K562 (cell line): ENCODE data around the gene KRT222. TPM values are rescaled to one million over a fixed set of nuclear protein-coding genes. Genes with fewer than 3 reads are reported as not detected.

ENCODE experiments used
- BRCA1 ChIP-seq, 2 experiments: fragments of 450-650 bp in 1 of 2; sonication (generic) in 1 of 2; formaldehyde crosslinking in 1 of 2; IDR thresholded peaks; 2 replicates each; pipeline versions ENCODE4 v1.5.0 to v1.6.1; 2017 to 2020; ENCODE audit warnings: mild to moderate bottlenecking in 1 of 2, missing genetic modification reagents in 1 of 2
- CBFB ChIP-seq: sonication (generic); formaldehyde crosslinking; IDR thresholded peaks from 2 replicates; pipeline ENCODE4 v1.4.0; 2020; ENCODE audit warnings: mild to moderate bottlenecking, missing genetic modification reagents
- COPS2 ChIP-seq: fragments of 450-650 bp; conservative IDR thresholded peaks from 2 replicates; pipeline ENCODE4 v1.6.1; 2016; ENCODE audit warnings: mild to moderate bottlenecking, moderate library complexity
- FOXM1 ChIP-seq, 2 experiments: fragments of 450-650 bp in 1 of 2; sonication (generic) in 1 of 2; formaldehyde crosslinking in 1 of 2; IDR thresholded peaks; 2 replicates each; pipeline versions ENCODE4 v1.6.1 to v1.9.0; 2017 to 2022; ENCODE audit warnings: low read depth in 2 of 2, mild to moderate bottlenecking in 2 of 2, missing genetic modification reagents in 1 of 2, moderate library complexity in 1 of 2
- KAT7 ChIP-seq: sonication (generic); formaldehyde crosslinking; IDR thresholded peaks from 2 replicates; pipeline ENCODE4 v1.8.0; 2022; ENCODE audit warnings: missing genetic modification reagents, mild to moderate bottlenecking, borderline replicate concordance
- NR2C1 ChIP-seq, 2 experiments: fragments of 450-650 bp; IDR thresholded peaks; 2 replicates each; pipeline ENCODE4 v1.6.1; 2017; ENCODE audit warnings: mild to moderate bottlenecking in 2 of 2, antibody characterized with exemption in 1 of 2, inconsistent platforms in 1 of 2, missing compliant biosample characterization in 1 of 2, missing genetic modification characterization in 1 of 2
- NR4A1 ChIP-seq, 2 experiments: fragments of 250-450 bp in 1 of 2; fragments of 450-650 bp in 1 of 2; sonication (Bioruptor Pico) in 1 of 2; IDR thresholded peaks; 2 replicates each; pipeline versions ENCODE4 v1.4.0 to v1.6.1; 2016 to 2020; ENCODE audit warnings: mild to moderate bottlenecking in 2 of 2, missing compliant biosample characterization in 1 of 2, missing genetic modification characterization in 1 of 2, moderate library complexity in 1 of 2
- PCBP1 ChIP-seq: fragments of 200-400 bp; formaldehyde crosslinking; IDR thresholded peaks from 2 replicates; pipeline ENCODE4 v1.6.1; 2018; ENCODE audit warnings: mild to moderate bottlenecking, low read depth, low read length; ENCODE audit not compliant: poor library complexity, severe bottlenecking
- PHF8 ChIP-seq: fragments of 200-600 bp; sonication (generic); IDR thresholded peaks from 2 replicates; pipeline ENCODE4 v1.6.1; 2012; ENCODE audit warnings: mixed run types, mild to moderate bottlenecking, inconsistent platforms, low read length, moderate library complexity, borderline replicate concordance
- PRMT5 ChIP-seq: sonication (generic); formaldehyde crosslinking; IDR thresholded peaks from 2 replicates; pipeline ENCODE4 v1.5.0; 2020; ENCODE audit warnings: missing genetic modification reagents
- RERE ChIP-seq: sonication (generic); formaldehyde crosslinking; IDR thresholded peaks from 2 replicates; pipeline ENCODE4 v1.8.0; 2023; ENCODE audit warnings: missing genetic modification reagents, mild to moderate bottlenecking, borderline replicate concordance
- SIN3B ChIP-seq: fragments of 450-650 bp; IDR thresholded peaks from 2 replicates; pipeline ENCODE4 v1.6.1; 2017; ENCODE audit warnings: low read depth, mild to moderate bottlenecking, moderate library complexity
- SPI1 ChIP-seq: IDR thresholded peaks from 2 replicates; pipeline ENCODE4 v1.6.1; 2011; ENCODE audit warnings: low read depth, low read length, control low read depth, borderline replicate concordance
- SUPT5H ChIP-seq: fragments of 450-650 bp; IDR thresholded peaks from 2 replicates; pipeline ENCODE4 v1.6.1; 2016
- TAF1 ChIP-seq: IDR thresholded peaks from 2 replicates; pipeline ENCODE4 v1.6.1; 2011; ENCODE audit warnings: mild to moderate bottlenecking, low read length, moderate library complexity; ENCODE audit not compliant: insufficient read depth, control insufficient read depth, severe bottlenecking; ENCODE audit errors: extremely low read depth
- TBP ChIP-seq: optimal IDR thresholded peaks from 2 replicates; pipeline ENCODE3; 2011; ENCODE audit warnings: low read depth, low read length, improper control_type of control experiment
- ZBTB26 ChIP-seq: fragments of 450-650 bp; formaldehyde crosslinking; IDR thresholded peaks from 2 replicates; pipeline ENCODE4 v1.4.0; 2022; ENCODE audit warnings: missing genetic modification characterization
- ZNF12 ChIP-seq: sonication (generic); formaldehyde crosslinking; IDR thresholded peaks from 2 replicates; pipeline ENCODE4 v1.4.0; 2020; ENCODE audit warnings: mild to moderate bottlenecking, missing genetic modification reagents
- polyA plus RNA-seq, 8 experiments: library from polyadenylated mRNA; depleted of rRNA in 4 of 8; stranded (reverse) in 5 of 8; unstranded in 3 of 8; fragments of >200 nt; fragmentation: Nextera tagmentation in 2 of 8; fragmentation: Illumina TruSeq in 1 of 8; extraction: Ambion mirVana in 2 of 8; extraction: Trizol in 1 of 8; gene quantifications; 2 replicates each; pipeline versions ENCODE4 v1.2.1 to v1.2.3, GENCODE V29; 2011 to 2014; ENCODE audit warnings: inconsistent platforms in 1 of 8, missing spikeins in 1 of 8
- total RNA-seq, 7 experiments: library from RNA; depleted of rRNA in 6 of 7; stranded (reverse); fragments of >200 nt in 6 of 7; fragmentation: Illumina TruSeq in 2 of 7; extraction: Trizol in 2 of 7; gene quantifications; 2 replicates each; pipeline versions ENCODE4 v1.2.1 to v1.2.3, GENCODE V29; 2011 to 2021; ENCODE audit warnings: low replicate concordance in 1 of 7

The KRT222 gene
- total and polyA plus RNA-seq, 9 of the 15 experiments (the other 6 are each of a cell fraction or from before 2014, with no cell fraction given): 0.03 to 0.11 (median 0.05) TPM; not detected in 5

GRCh38 chr17:40647624-40648383 is 17.2 kb downstream of the KRT222 start, which contains the start of gene SMARCE1 (continued):
- 0 out of 2 replicates have a peak, but pooled peaks have one; percentile 26 for TF ChIP-seq ZNF12 (CRISPR knock-in tag)
- TF ChIP-seq PRMT5 (CRISPR knock-in tag): peak; percentile 8
- peak; percentile 83 for TF ChIP-seq KAT7 (CRISPR knock-in tag)
- no peak for TF ChIP-seq FOXM1 (IDR thresholded peaks at IDR 0.05; ENCODE audit: low read depth)
- 0 out of 2 replicates have a peak, but pooled peaks have one; percentile 55 for TF ChIP-seq FOXM1 (CRISPR knock-in tag; IDR thresholded peaks at IDR 0.05; ENCODE audit: low read depth)
- TF ChIP-seq CBFB (CRISPR knock-in tag): 0 out of 2 replicates have a peak, but pooled peaks have one; percentile 46
- 0 out of 2 replicates have a peak, but pooled peaks have one; percentile 17 for TF ChIP-seq SPI1
- TF ChIP-seq PCBP1: peak; percentile 76
- peak; percentile 81 for TF ChIP-seq SUPT5H
- TF ChIP-seq TBP: peak; percentile 22
- peak; percentile 89 for TF ChIP-seq PHF8
- TF ChIP-seq ZBTB26 (CRISPR knock-in tag): 0 out of 2 replicates have a peak, but pooled peaks have one; percentile 47
- no peak for TF ChIP-seq RERE (CRISPR knock-in tag)
- TF ChIP-seq COPS2: no peak
- peak; percentile 89 for TF ChIP-seq TAF1
- no peak for TF ChIP-seq NR4A1 (CRISPR knock-in tag; IDR thresholded peaks at IDR 0.05)
- TF ChIP-seq NR4A1 (tag; IDR thresholded peaks at IDR 0.05): no peak
- peak; percentile 52 for TF ChIP-seq SIN3B
- no peak for TF ChIP-seq BRCA1 (IDR thresholded peaks at IDR 0.05)
- TF ChIP-seq BRCA1 (CRISPR knock-in tag; IDR thresholded peaks at IDR 0.05): 0 out of 2 replicates have a peak, but pooled peaks have one; percentile 72
- TF ChIP-seq NR2C1 (IDR thresholded peaks at IDR 0.05): peak; percentile 51; the same call in 1 of the 2 replicates
- TF ChIP-seq NR2C1 (tag; IDR thresholded peaks at IDR 0.05): no peak
